HEK293T (cell line): ENCODE data around the gene KRT2.

ENCODE experiments used
- CTCF ChIA-PET: fragments of 350-600 bp; formaldehyde crosslinking; extraction: SDS; loops from one replicate; lab custom pipeline; 2021; ENCODE audit warnings: antibody characterized with exemption, inconsistent platforms; lab: Yijun Ruan, JAX
- POLR2A ChIA-PET: fragments of 350-600 bp; formaldehyde crosslinking; extraction: SDS; loops from one replicate; lab custom pipeline; 2020; ENCODE audit warnings: antibody characterized with exemption, inconsistent platforms; lab: Yijun Ruan, JAX
- DNase-seq: peaks from one replicate; pipeline ENCODE4 v3.0.0; 2012; ENCODE audit warnings: mixed read lengths; ENCODE audit errors: extremely low spot score
- ARNT ChIP-seq: fragments of 450-650 bp; IDR thresholded peaks from 2 replicates; pipeline ENCODE4 v1.6.1; 2017; ENCODE audit warnings: mild to moderate bottlenecking
- BHLHE40 ChIP-seq: fragments of 450-650 bp; IDR thresholded peaks from 2 replicates; pipeline ENCODE4 v1.6.1; 2016; ENCODE audit warnings: mild to moderate bottlenecking, moderate library complexity, borderline replicate concordance
- CTBP1 ChIP-seq: fragments of 450-650 bp; IDR thresholded peaks from 2 replicates; pipeline ENCODE4 v1.6.1; 2016; ENCODE audit warnings: borderline replicate concordance
- ELF4 ChIP-seq: fragments of 450-650 bp; IDR thresholded peaks from 2 replicates; pipeline ENCODE4 v1.6.1; 2017; ENCODE audit warnings: antibody characterized with exemption
- FOXA1 ChIP-seq: fragments of 450-650 bp; IDR thresholded peaks from 2 replicates; pipeline ENCODE4 v1.6.1; 2016; ENCODE audit warnings: mild to moderate bottlenecking
- FOXK2 ChIP-seq: fragments of 450-650 bp; IDR thresholded peaks from 2 replicates; pipeline ENCODE4 v1.6.1; 2016; ENCODE audit warnings: mild to moderate bottlenecking
- FOXM1 ChIP-seq: fragments of 450-650 bp; IDR thresholded peaks from 2 replicates; pipeline ENCODE4 v1.6.1; 2017; ENCODE audit warnings: mild to moderate bottlenecking, borderline replicate concordance
- HDGF ChIP-seq: fragments of 450-650 bp; IDR thresholded peaks from 2 replicates; pipeline ENCODE4 v1.6.1; 2017; ENCODE audit warnings: antibody characterized with exemption, borderline replicate concordance
- L3MBTL2 ChIP-seq: fragments of 450-650 bp; conservative IDR thresholded peaks from 2 replicates; pipeline ENCODE4 v1.6.1; 2016; ENCODE audit warnings: mild to moderate bottlenecking
- LEF1 ChIP-seq: fragments of 450-650 bp; IDR thresholded peaks from 2 replicates; pipeline ENCODE4 v1.6.1; 2017; ENCODE audit warnings: mild to moderate bottlenecking, borderline replicate concordance
- NFRKB ChIP-seq: fragments of 450-650 bp; IDR thresholded peaks from 2 replicates; pipeline ENCODE4 v1.6.1; 2016; ENCODE audit warnings: mild to moderate bottlenecking, moderate library complexity
- SP1 ChIP-seq: fragments of 450-650 bp; IDR thresholded peaks from 2 replicates; pipeline ENCODE4 v1.6.1; 2017
- SUZ12 ChIP-seq: fragments of 450-650 bp; IDR thresholded peaks from 2 replicates; pipeline ENCODE4 v1.6.1; 2016; ENCODE audit warnings: mild to moderate bottlenecking
- TARDBP ChIP-seq: fragments of 450-650 bp; IDR thresholded peaks from 2 replicates; pipeline ENCODE4 v1.6.1; 2016
- ZNF384 ChIP-seq: fragments of 450-650 bp; IDR thresholded peaks from 2 replicates; pipeline ENCODE4 v1.6.1; 2016
- TF ChIP-seq, protein P1 (sequence below): fragments of 450-650 bp; IDR thresholded peaks from 2 replicates; pipeline ENCODE4 v1.6.1; 2016

Gene KRT2

DNA sequence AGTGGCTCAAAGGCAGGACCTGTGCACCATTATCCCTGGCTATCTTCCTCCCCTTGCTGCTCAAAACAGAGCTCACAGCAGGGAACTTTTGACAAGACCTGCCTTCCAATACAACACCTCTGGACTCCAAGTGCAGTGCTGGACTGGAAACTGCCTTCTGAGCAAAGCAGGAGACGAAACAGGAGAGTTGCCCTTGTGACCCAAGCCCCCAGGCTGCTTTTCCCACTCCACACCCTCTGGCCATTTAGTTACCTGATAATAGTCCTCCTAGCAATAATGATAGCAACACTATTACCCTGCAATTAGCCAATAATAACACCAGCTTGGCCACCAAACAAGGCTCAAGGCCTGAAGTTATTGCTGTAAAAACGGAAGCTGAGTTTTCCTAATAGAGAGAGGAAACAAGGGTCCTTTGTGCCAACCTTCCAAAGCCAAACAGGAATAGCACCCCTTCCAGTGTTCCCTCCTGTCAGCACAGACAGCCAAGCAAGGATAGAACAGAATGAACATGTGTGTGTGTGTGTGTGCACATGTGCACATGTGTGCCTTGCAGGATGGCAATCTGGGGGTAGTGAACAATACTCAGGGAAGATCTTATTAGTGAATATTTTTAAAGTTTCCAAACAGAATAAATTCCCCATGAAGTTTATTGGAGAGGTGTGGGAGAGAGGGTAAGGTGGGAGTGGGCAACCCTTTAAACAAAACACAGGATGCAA lies 24.5 kb downstream of the KRT2 start:
- POLR2A ChIA-PET, result no interaction called here
- DNase-seq, result no peak
- TF ChIP-seq SP1 (no peak), ZNF384 (no peak), NFRKB (no peak), FOXM1 (no peak), BHLHE40 (no peak), ARNT (no peak), L3MBTL2 (no peak), FOXA1 (no peak), ELF4 (no peak), HDGF (no peak), FOXK2 (no peak), LEF1 (no peak), TARDBP (no peak), SUZ12 (no peak), CTBP1 (no peak)
- TF ChIP-seq, protein P1, sequence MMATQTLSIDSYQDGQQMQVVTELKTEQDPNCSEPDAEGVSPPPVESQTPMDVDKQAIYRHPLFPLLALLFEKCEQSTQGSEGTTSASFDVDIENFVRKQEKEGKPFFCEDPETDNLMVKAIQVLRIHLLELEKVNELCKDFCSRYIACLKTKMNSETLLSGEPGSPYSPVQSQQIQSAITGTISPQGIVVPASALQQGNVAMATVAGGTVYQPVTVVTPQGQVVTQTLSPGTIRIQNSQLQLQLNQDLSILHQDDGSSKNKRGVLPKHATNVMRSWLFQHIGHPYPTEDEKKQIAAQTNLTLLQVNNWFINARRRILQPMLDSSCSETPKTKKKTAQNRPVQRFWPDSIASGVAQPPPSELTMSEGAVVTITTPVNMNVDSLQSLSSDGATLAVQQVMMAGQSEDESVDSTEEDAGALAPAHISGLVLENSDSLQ, result no peak
- CTCF ChIA-PET, result no interaction called here

DNA sequence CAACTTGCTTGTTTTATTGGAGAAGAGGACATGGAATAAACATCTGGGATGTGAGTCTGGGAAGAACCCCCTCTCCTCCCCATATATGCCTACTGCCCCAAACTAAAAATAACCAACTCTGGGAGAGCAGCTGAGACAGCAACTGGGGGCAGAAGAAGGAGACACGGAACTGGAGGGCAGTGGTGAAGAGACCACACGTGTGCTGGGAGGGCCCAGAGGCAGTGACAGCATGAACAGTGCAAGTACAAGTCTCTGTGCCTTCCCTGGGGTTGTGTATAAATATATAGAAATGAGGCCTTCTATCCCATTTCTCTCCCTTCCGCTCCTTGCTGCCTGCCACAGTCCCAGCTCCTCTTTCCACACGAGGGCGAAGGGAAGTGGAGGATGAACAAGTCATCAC lies 29.7 kb downstream of the KRT2 start:
- ChIA-PET POLR2A (no interaction called here), CTCF (no interaction called here)
- TF ChIP-seq SUZ12, result no peak
- no peak for TF ChIP-seq FOXM1
- no peak for TF ChIP-seq BHLHE40
- TF ChIP-seq, protein P1, result no peak
- TF ChIP-seq LEF1, result no peak
- TF ChIP-seq L3MBTL2, result no peak
- no peak for TF ChIP-seq ELF4
- no peak for TF ChIP-seq HDGF
- no peak for TF ChIP-seq CTBP1
- TF ChIP-seq FOXA1, result no peak
- no peak for TF ChIP-seq ARNT
- TF ChIP-seq FOXK2, result no peak
- TF ChIP-seq ZNF384, result no peak
- no peak for DNase-seq

DNA sequence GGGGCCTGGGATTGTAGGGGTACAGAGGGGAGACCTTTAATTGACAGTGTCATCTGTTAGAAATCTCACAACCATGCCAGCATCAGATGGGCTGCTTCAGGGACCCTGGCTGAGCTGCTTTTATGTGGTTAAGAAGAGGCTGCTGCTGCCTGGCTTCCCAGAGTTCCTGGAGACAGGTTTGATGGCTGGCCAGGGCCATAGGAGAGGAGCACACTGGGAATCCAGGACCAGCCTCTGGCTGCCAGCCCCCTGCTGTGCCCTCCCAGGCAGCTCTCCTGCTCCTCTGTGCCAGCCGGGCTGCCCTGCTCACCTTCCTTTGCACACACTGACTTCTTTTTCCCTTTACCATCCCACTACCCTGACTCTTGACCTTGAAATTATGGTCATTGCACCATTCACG lies 33.1 kb downstream of the KRT2 start:
- no peak for DNase-seq
- CTCF ChIA-PET, result interaction anchor here (1.0 kb wide), 1 partner anchor 10 kb away, joined by 9 read pairs; no protein-coding TSS in a partner anchor
- TF ChIP-seq ARNT (no peak), ZNF384 (no peak), HDGF (no peak), LEF1 (no peak), FOXA1 (no peak), FOXM1 (no peak), TARDBP (no peak), SP1 (no peak), CTBP1 (no peak), SUZ12 (no peak), FOXK2 (no peak)
- TF ChIP-seq, protein P1, result no peak
- POLR2A ChIA-PET, result no interaction called here

DNA sequence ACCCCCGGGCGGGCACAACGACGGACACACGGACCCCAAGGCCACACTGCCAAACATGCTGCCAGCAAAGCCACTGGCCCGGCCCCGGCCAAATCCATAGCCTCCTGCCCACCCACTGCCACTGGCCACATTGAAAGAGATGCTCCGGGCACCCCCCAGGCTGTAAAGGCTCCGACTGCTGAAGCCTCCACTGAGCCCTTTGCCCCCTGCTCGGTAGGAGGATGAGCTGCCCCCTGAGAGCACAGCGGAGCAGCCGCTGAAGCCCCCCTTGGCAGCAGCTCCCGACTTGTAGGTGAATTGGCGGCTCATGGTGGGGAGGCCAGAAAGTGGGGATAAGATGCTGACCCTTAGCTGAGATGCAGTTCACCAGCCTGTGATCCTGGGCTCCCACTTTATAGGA lies 33.8 kb downstream of the KRT2 start, which contains the start of gene KRT73:
TSS of gene KRT73 (minus strand) at position 344 of the 400 bp plus-strand sequence. CDS start at position 309, 35 bp downstream.
- no peak for DNase-seq
- TF ChIP-seq NFRKB (no peak), CTBP1 (no peak), ARNT (no peak), SP1 (no peak), SUZ12 (no peak), TARDBP (no peak), LEF1 (no peak), HDGF (no peak), ELF4 (no peak), BHLHE40 (no peak), FOXA1 (no peak)
- ChIA-PET CTCF (no interaction called here), POLR2A (no interaction called here)

DNA sequence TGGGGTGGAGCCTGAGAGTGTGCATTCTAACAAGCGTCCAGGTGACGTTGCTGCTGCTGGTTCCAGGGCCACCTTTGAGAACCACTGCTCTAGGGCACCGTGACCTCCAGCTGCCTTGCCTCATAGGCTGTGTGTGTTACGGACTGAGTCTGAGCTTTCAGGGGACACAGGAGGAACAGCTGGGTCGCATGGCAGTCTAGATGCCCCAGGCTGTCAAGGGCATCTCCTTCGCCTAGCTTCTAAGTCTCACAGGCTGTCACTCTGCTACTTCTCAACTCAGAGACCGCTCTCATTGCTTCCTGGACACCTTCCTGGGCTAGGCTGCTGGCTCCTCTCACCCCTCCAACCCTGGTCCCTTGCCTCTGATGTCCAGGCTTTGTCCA lies 34.6 kb downstream of the KRT2 start:
- ChIA-PET POLR2A (no interaction called here), CTCF (no interaction called here)
- TF ChIP-seq ARNT (no peak), ZNF384 (no peak), TARDBP (no peak), ELF4 (no peak), NFRKB (no peak), FOXA1 (no peak), L3MBTL2 (no peak), SUZ12 (no peak), BHLHE40 (no peak), CTBP1 (no peak), FOXK2 (no peak), FOXM1 (no peak), LEF1 (no peak), SP1 (no peak), HDGF (no peak)
- TF ChIP-seq, protein P1, result no peak

More for the DNA sequence above, 34.6 kb downstream of the KRT2 start:
- no peak for DNase-seq
